IPS DF 4.7 (cell line): ENCODE data around the gene SELENOW.
"Not testable (repeated sequence)": the region's sequence is repeated elsewhere in the genome, so short reads cannot be mapped to it uniquely, and the experiment has no call there.

Experiments used
- DNase-seq: peaks from one replicate; pipeline ENCODE4 v3.0.0-alpha.2; 2013; ENCODE audit warnings: low spot score; ENCODE audit errors: extremely low read depth

The SELENOW gene

DNA sequence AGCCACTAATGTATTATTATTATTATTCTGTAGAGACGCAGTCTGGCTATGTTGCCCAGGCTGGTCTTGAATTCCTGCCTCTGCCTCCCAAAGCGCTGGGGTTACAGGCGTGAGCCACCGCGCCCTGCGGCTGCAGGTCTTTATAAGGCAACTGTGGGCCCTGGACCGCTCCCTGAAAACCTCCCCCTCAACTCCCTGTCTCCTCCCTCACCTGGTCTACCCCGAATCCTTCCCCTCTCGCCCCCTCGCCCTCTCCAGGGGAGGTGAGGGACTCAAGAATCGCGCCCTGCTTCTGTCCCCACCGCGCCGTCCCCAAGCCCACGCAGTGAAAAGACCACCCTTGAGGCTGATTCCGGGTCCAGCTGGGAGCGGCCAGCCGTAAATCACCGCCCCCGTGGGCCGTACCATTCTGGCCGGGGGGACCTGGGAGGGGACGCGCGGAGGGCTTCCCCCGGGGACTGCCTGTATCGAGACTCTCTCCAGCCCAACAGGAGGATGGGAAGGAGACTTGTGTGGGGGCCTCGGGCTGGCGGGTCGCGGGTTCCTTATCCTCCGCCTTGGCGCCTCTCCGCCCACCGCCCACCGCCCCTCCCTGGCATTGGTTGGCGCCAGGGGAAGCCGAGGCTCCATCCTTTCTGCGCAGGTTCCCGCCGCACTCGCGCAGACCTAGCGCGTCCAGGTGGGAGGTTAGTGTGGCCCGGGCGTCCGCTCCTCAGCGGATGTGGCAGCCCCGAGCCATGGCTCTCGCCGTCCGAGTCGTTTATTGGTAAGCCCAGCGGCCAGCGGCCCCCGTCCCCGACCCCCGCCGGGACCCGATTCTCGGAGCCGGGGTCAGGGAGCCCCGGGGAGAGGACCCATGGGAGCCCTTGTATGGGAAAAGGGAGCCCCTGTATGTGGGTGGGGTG, at the start of gene SELENOW:
Gene SELENOW, plus strand, starts transcription at position 655 of the 905 bp plus-strand sequence. Its CDS starts 83 bp downstream, at position 738.
- no peak for DNase-seq

GRCh38 chr19:47729468-47729798, 49.1 kb upstream of the SELENOW start:
- DNase-seq = no peak

- no peak for DNase-seq
Measured at GRCh38 chr19:47729799-47730520, 48.5 kb upstream of the SELENOW start.

DNA sequence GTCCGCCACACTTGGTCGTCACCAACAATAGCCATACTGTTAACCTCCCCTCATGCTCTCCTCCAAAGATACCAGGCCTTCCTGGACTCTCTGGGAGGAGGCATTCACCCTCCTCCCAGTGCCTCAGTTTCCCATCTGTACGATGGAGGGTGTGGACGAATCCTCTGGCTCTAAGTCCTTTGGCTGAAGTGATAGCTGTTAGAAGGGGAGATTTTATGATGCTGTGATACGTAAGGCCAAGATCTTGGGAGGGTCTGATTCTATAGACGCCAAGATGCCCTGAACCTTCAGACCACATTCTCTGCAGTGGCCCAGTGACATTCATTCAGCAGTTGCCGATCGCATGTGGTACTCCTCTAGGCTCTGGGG, 48.0 kb upstream of the SELENOW start:
- DNase-seq = no peak

GRCh38 chr19:47730910-47731309, 47.6 kb upstream of the SELENOW start:
- no peak for DNase-seq

- no peak for DNase-seq
Measured at GRCh38 chr19:47735131-47735530, 43.4 kb upstream of the SELENOW start.

GRCh38 chr19:47740866-47741519, 37.5 kb upstream of the SELENOW start:
- no peak for DNase-seq

GRCh38 chr19:47741544-47742140, 36.9 kb upstream of the SELENOW start:
- no peak for DNase-seq

DNA sequence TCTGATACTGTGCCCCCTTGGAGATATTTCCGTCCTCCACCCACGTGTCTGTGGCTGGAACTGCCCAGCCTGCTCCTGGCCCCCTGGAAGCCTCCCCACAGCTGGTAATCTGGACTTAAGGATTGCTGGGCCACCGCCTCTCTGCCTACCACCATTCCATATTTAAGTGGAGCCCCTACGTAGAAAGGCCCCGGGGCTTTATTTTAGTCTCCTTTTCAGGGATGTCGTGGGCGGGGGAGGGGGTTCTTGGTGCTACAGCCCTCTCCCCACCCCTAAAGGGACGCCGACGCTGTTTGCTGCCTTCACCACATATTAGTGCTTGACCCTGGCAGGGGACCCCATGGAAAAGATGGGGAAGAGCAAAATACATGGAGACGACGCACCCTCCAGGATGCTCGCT, 35.9 kb upstream of the SELENOW start:
- no peak for DNase-seq

DNA sequence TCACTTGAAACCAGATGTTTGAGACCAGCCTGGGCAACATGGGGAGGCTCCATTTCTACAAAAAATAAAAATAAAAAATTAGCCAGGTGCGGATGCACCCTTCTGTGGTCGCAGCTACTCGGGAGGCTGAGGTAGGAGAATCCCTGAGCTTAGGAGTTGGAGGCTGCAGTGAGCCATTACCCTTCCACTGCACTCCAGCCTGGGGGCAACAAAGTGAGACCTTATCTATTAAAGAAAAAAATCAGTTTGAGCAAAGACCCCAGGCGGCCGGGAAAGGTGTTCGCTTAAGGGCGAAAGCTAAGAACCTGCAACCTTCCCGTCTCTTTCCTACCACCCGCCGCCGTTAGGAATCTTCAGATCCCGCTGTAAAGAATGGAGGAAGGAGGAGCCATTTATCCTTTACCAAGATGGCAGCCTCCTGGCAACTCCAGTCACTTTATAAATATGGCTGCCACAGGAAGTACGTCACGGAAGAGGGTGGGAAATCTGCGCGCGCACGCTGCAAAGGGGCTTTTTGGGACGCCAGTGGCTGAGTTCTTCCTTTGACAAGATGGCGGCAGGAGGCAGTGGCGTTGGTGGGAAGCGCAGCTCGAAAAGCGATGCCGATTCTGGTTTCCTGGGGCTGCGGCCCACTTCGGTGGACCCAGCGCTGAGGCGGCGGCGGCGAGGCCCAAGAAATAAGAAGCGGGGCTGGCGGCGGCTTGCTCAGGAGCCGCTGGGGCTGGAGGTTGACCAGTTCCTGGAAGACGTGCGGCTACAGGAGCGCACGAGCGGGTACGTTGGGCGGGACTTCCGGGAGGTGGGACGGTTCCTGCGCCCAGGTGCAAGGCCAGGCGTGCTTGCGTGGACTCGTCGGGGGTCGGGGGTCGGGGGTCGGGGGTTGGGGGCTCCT, 33.2 kb upstream of the SELENOW start, which contains the start of gene NOP53:
Gene NOP53, plus strand, starts transcription at position 537 of the 892 bp plus-strand sequence. Its CDS starts 14 bp downstream, at position 551.
- DNase-seq = no peak

GRCh38 chr19:47746129-47746528, 32.4 kb upstream of the SELENOW start:
- DNase-seq = not testable (repeated sequence)

DNA sequence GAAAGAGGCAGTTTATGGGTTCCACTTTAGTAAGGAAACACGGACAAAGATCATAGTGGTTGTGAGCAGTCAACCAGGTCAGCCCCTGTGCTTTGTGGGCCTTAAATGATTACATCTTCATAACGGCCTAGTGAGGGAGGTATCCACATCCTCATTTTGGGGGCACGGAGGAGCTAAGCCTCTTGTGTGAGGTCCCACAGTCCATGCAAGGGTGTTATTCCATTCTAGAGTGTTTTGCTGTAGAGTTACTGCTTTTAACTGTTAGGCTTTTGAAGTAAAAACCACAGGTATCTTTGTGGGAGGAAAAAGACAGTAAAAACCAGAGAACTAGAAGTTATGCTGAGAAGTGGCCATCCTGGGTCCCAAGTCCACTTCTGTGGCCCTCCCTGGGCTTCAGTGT, 29.2 kb upstream of the SELENOW start:
- DNase-seq = no peak

DNA sequence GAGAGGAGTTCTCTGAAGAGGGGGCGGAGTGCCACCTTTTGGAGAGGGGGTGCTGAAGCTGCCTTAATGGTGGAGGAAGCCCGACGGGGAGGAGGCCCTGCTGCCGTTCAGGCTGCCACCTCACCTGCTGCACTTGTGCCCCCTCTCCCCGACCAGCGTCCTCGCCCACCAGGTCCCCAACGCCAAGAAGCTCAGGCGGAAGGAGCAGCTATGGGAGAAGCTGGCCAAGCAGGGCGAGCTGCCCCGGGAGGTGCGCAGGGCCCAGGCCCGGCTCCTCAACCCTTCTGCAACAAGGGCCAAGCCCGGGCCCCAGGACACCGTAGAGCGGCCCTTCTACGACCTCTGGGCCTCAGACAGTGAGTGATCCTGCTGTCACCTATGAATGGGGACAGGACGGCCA, 27.8 kb upstream of the SELENOW start:
- no peak for DNase-seq

DNA sequence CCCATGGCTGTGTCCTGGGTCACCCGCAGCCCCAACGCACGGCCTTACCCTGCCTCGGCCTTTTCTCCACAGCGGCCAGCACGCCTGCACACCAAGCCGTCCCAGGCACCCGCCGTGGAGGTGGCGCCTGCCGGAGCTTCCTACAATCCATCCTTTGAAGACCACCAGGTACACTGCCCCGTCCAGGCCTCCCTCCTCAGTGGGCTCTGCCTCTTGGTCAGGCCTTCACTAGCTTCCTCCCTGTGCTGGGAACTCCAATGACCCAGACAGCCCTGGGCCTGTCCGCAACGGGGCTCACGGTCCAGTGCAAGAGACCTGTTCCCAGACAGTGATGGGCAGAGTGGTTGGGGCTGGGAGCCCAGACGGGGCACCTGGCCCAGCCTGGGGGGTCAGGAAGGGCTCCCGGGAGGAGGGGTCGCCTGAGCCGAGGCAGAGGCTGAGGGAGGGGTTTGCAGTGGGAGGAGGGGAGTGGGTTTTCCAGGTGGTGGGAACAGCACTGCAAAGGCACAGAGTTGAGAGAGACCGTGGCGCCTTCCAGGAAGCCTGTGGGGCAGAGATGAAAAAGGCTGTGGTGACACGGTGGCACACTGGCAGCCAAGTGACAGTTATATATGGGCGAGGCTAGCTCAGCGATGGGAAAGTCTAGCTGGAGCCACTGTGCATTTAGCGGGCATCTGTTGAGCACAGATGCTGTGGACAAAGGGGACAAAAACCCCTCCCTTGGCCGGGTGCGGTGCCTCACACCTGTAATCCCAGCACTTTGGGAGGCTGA, 25.9 kb upstream of the SELENOW start:
- no peak for DNase-seq

- no peak for DNase-seq
Measured at GRCh38 chr19:47754206-47755064, 24.1 kb upstream of the SELENOW start.

- DNase-seq = no peak
Measured at GRCh38 chr19:47755065-47755761, 23.3 kb upstream of the SELENOW start.

DNA sequence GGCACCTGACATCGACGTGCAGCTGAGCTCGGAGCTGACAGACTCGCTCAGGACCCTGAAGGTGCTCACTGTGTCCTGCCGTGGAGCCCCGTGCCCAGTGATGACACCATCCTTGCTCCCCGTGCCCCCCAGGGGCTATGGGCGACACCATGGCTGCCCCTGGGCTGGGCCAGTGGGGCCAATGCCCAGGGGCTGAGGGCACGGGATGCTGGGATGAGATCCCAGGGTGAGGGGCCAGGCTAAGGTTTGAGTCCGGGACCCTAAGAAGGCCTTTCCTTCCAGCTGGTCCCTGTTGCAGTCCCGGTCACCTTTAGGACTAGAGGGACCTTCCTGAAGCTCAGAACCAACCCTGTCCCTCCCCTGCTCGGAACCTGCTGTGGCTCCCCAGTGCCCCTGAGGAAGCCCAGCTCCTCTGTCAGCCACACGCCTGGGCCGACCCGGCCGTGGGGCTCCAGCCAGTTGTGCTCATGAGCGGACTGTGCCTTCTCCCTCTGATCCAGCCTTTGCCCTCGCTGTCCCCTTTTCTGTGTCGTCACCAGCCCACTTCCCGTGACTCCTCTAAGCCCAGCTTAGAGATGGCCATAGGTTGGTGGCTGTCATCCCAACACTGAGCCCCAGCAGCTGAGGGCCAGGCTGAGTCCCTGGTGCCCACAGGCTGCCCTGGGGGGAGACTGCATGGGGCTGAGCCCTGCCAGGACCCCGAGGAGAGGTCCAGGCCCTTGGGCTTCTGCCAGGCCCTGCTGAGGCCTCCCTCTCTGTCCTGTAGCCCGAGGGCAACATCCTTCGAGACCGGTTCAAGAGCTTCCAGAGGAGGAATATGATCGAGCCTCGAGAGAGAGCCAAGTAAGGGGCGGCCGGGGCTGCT, 22.5 kb upstream of the SELENOW start:
- no peak for DNase-seq

DNA sequence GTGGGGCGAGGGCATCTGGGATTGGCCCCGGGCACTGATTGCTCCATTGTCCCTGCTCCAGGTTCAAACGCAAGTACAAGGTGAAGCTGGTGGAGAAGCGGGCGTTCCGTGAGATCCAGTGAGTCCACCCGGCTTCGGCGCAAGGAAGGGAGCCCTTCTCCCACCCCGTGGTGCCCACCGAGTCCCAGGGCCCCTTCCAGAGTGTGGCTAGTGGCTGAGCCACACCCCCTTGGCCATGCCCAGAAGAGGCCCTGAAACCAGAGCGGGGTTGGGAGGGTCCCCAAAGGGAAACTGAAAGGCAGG, 21.9 kb upstream of the SELENOW start:
- no peak for DNase-seq
